HG03442 (cell line): ENCODE results near the gene ATAD3B.
"Not testable (repeated sequence)": the region's sequence is repeated elsewhere in the genome, so short reads cannot be mapped to it uniquely, and the experiment has no call there.

Experiments
- ATAC-seq: cut with Tn5 transposase; IDR thresholded peaks from one replicate; pipeline ENCODE4 v1.9.1; 2021; ENCODE audit warnings: mild to moderate bottlenecking, moderate library complexity; ENCODE audit not compliant: unreplicated experiment

Gene ATAD3B

GRCh38 chr1:1477206-1477605, 5.6 kb downstream of the ATAD3B start:
- no peak for ATAC-seq

GRCh38 chr1:1479547-1480487, 8.3 kb downstream of the ATAD3B start:
- ATAC-seq: no peak

GRCh38 chr1:1480488-1480867, 8.9 kb downstream of the ATAD3B start:
- ATAC-seq: not testable (repeated sequence)

GRCh38 chr1:1481811-1482210, 10.2 kb downstream of the ATAD3B start:
- not testable (repeated sequence) for ATAC-seq

GRCh38 chr1:1482856-1483255, 11.3 kb downstream of the ATAD3B start:
- no peak for ATAC-seq

GRCh38 chr1:1483714-1484113, 12.1 kb downstream of the ATAD3B start:
- no peak for ATAC-seq

GRCh38 chr1:1484976-1485750, 13.6 kb downstream of the ATAD3B start:
- not testable (repeated sequence) for ATAC-seq

- ATAC-seq: not testable (repeated sequence)
These were observed 14.3 kb downstream of the ATAD3B start for GRCh38 chr1:1485755-1486317.

- no peak for ATAC-seq
These were observed 16.1 kb downstream of the ATAD3B start for GRCh38 chr1:1487701-1488100.

GRCh38 chr1:1489231-1489630, 17.7 kb downstream of the ATAD3B start:
- ATAC-seq: no peak

- no peak for ATAC-seq
These were observed 18.3 kb downstream of the ATAD3B start for GRCh38 chr1:1489861-1490260.

- ATAC-seq: no peak
These were observed 19.2 kb downstream of the ATAD3B start for GRCh38 chr1:1490633-1491230.

- ATAC-seq: no peak
These were observed 20.0 kb downstream of the ATAD3B start for GRCh38 chr1:1491601-1492000.

GRCh38 chr1:1494311-1494710, 22.7 kb downstream of the ATAD3B start:
- ATAC-seq: not testable (repeated sequence)

GRCh38 chr1:1495461-1495975, 24.0 kb downstream of the ATAD3B start:
- not testable (repeated sequence) for ATAC-seq

GRCh38 chr1:1504777-1505365, 33.3 kb downstream of the ATAD3B start:
- not testable (repeated sequence) for ATAC-seq

GRCh38 chr1:1505366-1505798, 33.8 kb downstream of the ATAD3B start:
- peak; percentile 46 for ATAC-seq

- not testable (repeated sequence) for ATAC-seq
These were observed 34.2 kb downstream of the ATAD3B start for GRCh38 chr1:1505801-1506200.

GRCh38 chr1:1507305-1507704, 35.7 kb downstream of the ATAD3B start:
- no peak for ATAC-seq

GRCh38 chr1:1508775-1509464, 37.4 kb downstream of the ATAD3B start:
- not testable (repeated sequence) for ATAC-seq
